Neural cell (in vitro differentiated cells): ENCODE results near the gene ANXA10. TPM values are rescaled to one million over a fixed set of nuclear protein-coding genes. Genes with fewer than 3 reads are reported as not detected.

Experiments
- H2AFZ ChIP-seq: fragments of 200-600, 300-800 bp; sonication (generic), shearing (Covaris generic); 2 replicates; pipeline ENCODE4 v1.6.0; 2014; ENCODE audit warnings: low read depth, mild to moderate bottlenecking, antibody characterized with exemption, low read length, moderate library complexity
- H3F3A ChIP-seq: fragments of 200-600 bp; shearing (Covaris generic); 2 replicates; pipeline ENCODE4 v1.6.1; 2016; ENCODE audit warnings: mild to moderate bottlenecking, moderate library complexity, mixed read lengths, antibody characterized with exemption, low read length; ENCODE audit not compliant: insufficient read depth, poor library complexity, severe bottlenecking
- H3K27ac ChIP-seq: fragments of 200-600, 300-800 bp; sonication (generic), shearing (Covaris generic); 2 replicates; pipeline ENCODE4 v1.5.1; 2014; ENCODE audit warnings: mild to moderate bottlenecking, low read length, moderate library complexity
- H3K27me3 ChIP-seq: fragments of 300-800, 200-600 bp; sonication (generic), shearing (Covaris generic); 2 replicates; pipeline ENCODE4 v1.6.0; 2014; ENCODE audit warnings: mild to moderate bottlenecking, low read depth, low read length, moderate library complexity; ENCODE audit not compliant: insufficient read depth
- H3K36me3 ChIP-seq: fragments of 300-800, 200-600 bp; sonication (generic), shearing (Covaris generic); 2 replicates; pipeline ENCODE4 v1.5.1; 2014; ENCODE audit warnings: mild to moderate bottlenecking, antibody characterized with exemption, low read length, moderate library complexity; ENCODE audit not compliant: insufficient read depth
- H3K4me2 ChIP-seq: fragments of 300-800, 200-600 bp; sonication (generic), shearing (Covaris generic); 2 replicates; pipeline ENCODE4 v1.6.0; 2014; ENCODE audit warnings: mild to moderate bottlenecking, low read length
- H3K4me3 ChIP-seq: fragments of 300-800, 200-600 bp; sonication (generic), shearing (Covaris generic); 2 replicates; pipeline ENCODE4 v1.5.1; 2014; ENCODE audit warnings: mild to moderate bottlenecking, low read length, moderate library complexity
- H3K79me2 ChIP-seq: fragments of 200-600 bp; shearing (Covaris generic); replicated peaks from 2 replicates; pipeline ENCODE4 v1.6.0; 2014; ENCODE audit warnings: mild to moderate bottlenecking, low read length, moderate library complexity; ENCODE audit not compliant: insufficient read depth
- H3K9ac ChIP-seq: fragments of 300-800, 200-600 bp; sonication (generic), shearing (Covaris generic); 2 replicates; pipeline ENCODE4 v1.6.1; 2016; ENCODE audit warnings: mild to moderate bottlenecking, low read length, mixed read lengths
- H3K9me2 ChIP-seq: fragments of 200-600 bp; shearing (Covaris generic); 2 replicates; pipeline ENCODE4 v1.6.1; 2016; ENCODE audit warnings: mild to moderate bottlenecking, low read length, mixed read lengths; ENCODE audit not compliant: insufficient read depth
- H3K9me3 ChIP-seq: fragments of 200-600, 300-800 bp; sonication (generic), shearing (Covaris generic); 2 replicates; pipeline ENCODE4 v1.6.1; 2016; ENCODE audit warnings: mild to moderate bottlenecking, mixed run types, low read length, moderate library complexity, mixed read lengths
- H4K20me1 ChIP-seq: fragments of 200-600 bp; shearing (Covaris generic); 2 replicates; pipeline ENCODE4 v1.6.1; 2016; ENCODE audit warnings: mild to moderate bottlenecking, mixed run types; ENCODE audit not compliant: insufficient read depth
- CTCF ChIP-seq: fragments of 450-650 bp; IDR thresholded peaks from 2 replicates; pipeline ENCODE4 v1.5.1; 2014; ENCODE audit warnings: antibody characterized with exemption, mild to moderate bottlenecking, moderate library complexity; ENCODE audit not compliant: poor library complexity, severe bottlenecking
- EP300 ChIP-seq: fragments of 450-650 bp; conservative IDR thresholded peaks from 2 replicates; pipeline ENCODE4 v1.6.1; 2014; ENCODE audit warnings: antibody characterized with exemption, mild to moderate bottlenecking, moderate library complexity; ENCODE audit not compliant: poor library complexity, severe bottlenecking
- EZH2 ChIP-seq: fragments of 200-600, 300-800 bp; shearing (Covaris generic), sonication (generic); IDR thresholded peaks from 2 replicates; pipeline ENCODE4 v1.6.1; 2014; ENCODE audit warnings: antibody characterized with exemption, low read length, borderline replicate concordance, mild to moderate bottlenecking; ENCODE audit not compliant: insufficient read depth, poor library complexity, severe bottlenecking
- MXI1 ChIP-seq: fragments of 450-650 bp; conservative IDR thresholded peaks from 2 replicates; pipeline ENCODE4 v1.6.1; 2014; ENCODE audit warnings: antibody characterized with exemption, mild to moderate bottlenecking; ENCODE audit not compliant: poor library complexity, severe bottlenecking
- POLR2AphosphoS5 ChIP-seq: IDR thresholded peaks from 2 replicates; pipeline ENCODE4 v1.6.1; 2012
- RAD21 ChIP-seq: fragments of 450-650 bp; conservative IDR thresholded peaks from 2 replicates; pipeline ENCODE4 v1.6.1; 2014; ENCODE audit warnings: antibody characterized with exemption, mild to moderate bottlenecking, moderate library complexity
- REST ChIP-seq: IDR thresholded peaks from 2 replicates; pipeline ENCODE4 v1.6.1; 2012; ENCODE audit warnings: borderline replicate concordance
- SMC3 ChIP-seq: fragments of 450-650 bp; conservative IDR thresholded peaks from 2 replicates; pipeline ENCODE4 v1.6.1; 2014; ENCODE audit warnings: antibody characterized with exemption, mild to moderate bottlenecking, moderate library complexity; ENCODE audit not compliant: poor library complexity
- TAF1 ChIP-seq: IDR thresholded peaks from 2 replicates; pipeline ENCODE4 v1.6.1; 2012; ENCODE audit warnings: low read depth
- polyA plus RNA-seq: library from polyadenylated mRNA; depleted of rRNA; stranded (reverse); fragments of >200 nt; gene quantifications from 2 replicates; pipeline ENCODE4 v1.2.3, GENCODE V29; 2014

The ANXA10 gene
- polyA plus RNA-seq, 1 donor from 2014 or later, result not detected

- H3K79me2 ChIP-seq, result no peaks in the 10 kb centered on the region
- H3K27me3 ChIP-seq, result no peaks in the 10 kb centered on the region
- no peaks in the 10 kb centered on the region for H3K9me3 ChIP-seq
- H3K4me3 ChIP-seq, result no peak overlapping the region
- no peaks in the 10 kb centered on the region for H4K20me1 ChIP-seq
- H3F3A ChIP-seq, result no peaks in the 10 kb centered on the region
- no peak overlapping the region for H2AFZ ChIP-seq
- TF ChIP-seq POLR2AphosphoS5 (no peak), SMC3 (no peak), RAD21 (no peak)
- H3K9me2 ChIP-seq, result no peaks in the 10 kb centered on the region
- H3K4me2 ChIP-seq, result no peak overlapping the region
- no peak overlapping the region for H3K9ac ChIP-seq
- no peaks in the 10 kb centered on the region for H3K36me3 ChIP-seq
- no peak overlapping the region for H3K27ac ChIP-seq
Observed at GRCh38 chr4:168167714-168168284, 75.5 kb downstream of the ANXA10 start.

- Histone ChIP-seq H2AFZ (no peak overlapping the region), H3K9me2 (no peaks in the 10 kb centered on the region), H3K36me3 (no peaks in the 10 kb centered on the region), H3K4me3 (no peak overlapping the region), H3K27ac (no peak overlapping the region), H3K9ac (no peak overlapping the region), H3K4me2 (no peak overlapping the region), H3K27me3 (no peaks in the 10 kb centered on the region), H3K79me2 (no peaks in the 10 kb centered on the region), H3F3A (no peaks in the 10 kb centered on the region), H4K20me1 (no peaks in the 10 kb centered on the region), H3K9me3 (no peaks in the 10 kb centered on the region)
- no peak for TF ChIP-seq EZH2
- no peak for TF ChIP-seq SMC3
- TF ChIP-seq CTCF, result no peak
- TF ChIP-seq EP300, result no peak
- TF ChIP-seq TAF1, result no peak
- no peak for TF ChIP-seq POLR2AphosphoS5
- TF ChIP-seq MXI1, result no peak
- TF ChIP-seq RAD21, result no peak
- no peak for TF ChIP-seq REST
Observed at GRCh38 chr4:168174308-168174707, 82.0 kb downstream of the ANXA10 start.
